GM12878 (cell line): ENCODE results near the gene PCCA. TPM values are rescaled to one million over a fixed set of nuclear protein-coding genes. Genes with fewer than 3 reads are reported as not detected.

Source experiments
- ATAC-seq: fragments of 200-7000 bp; cut with Tn5 transposase; 3 replicates; pipeline ENCODE4 v1.9.1; 2020; ENCODE audit warnings: mild to moderate bottlenecking, moderate library complexity
- BruUV-seq: library from RNA; stranded (reverse); fragments of 400-500 nt; replicated peaks from 2 replicates; lab custom pipeline; 2021; lab: Mats Ljungman, UMichigan
- CTCF ChIA-PET: fragments of 300-600 bp; sonication (Branson Sonifier 250); formaldehyde crosslinking; extraction: SDS; loops from one replicate; lab custom pipeline; 2021; ENCODE audit warnings: inconsistent platforms; lab: Yijun Ruan, JAX
- POLR2A ChIA-PET: fragments of 350-600 bp; formaldehyde crosslinking; extraction: SDS; loops from one replicate; lab custom pipeline; 2021; ENCODE audit warnings: inconsistent platforms; lab: Charles Lee
- RAD21 ChIA-PET: fragments of 300-600 bp; sonication (Branson Sonifier 250); formaldehyde crosslinking; loops from one replicate; lab custom pipeline; 2023; ENCODE audit warnings: antibody characterized with exemption; ENCODE audit not compliant: unreplicated experiment; lab: Charles Lee
- SMC1A ChIA-PET: fragments of 300-600 bp; sonication (Branson Sonifier 250); formaldehyde crosslinking; loops from one replicate; lab custom pipeline; 2023; ENCODE audit not compliant: unreplicated experiment, uncharacterized antibody; lab: Charles Lee
- DNase-seq: peaks from one replicate; pipeline ENCODE4 v3.0.0-alpha.2; 2011; ENCODE audit warnings: low read depth, low spot score
- FAIRE-seq: peaks from 3 replicates; lab custom pipeline; 2011; peaks lifted over from hg19 to GRCh38; lab: Jason Lieb, UNC
- H2AFZ ChIP-seq: 2 replicates; pipeline ENCODE4 v1.6.0; 2011; ENCODE audit warnings: low read depth, low read length, control low read depth; ENCODE audit not compliant: control insufficient read depth
- H3K27ac ChIP-seq: 2 replicates; pipeline ENCODE4 v1.5.1; 2011; ENCODE audit warnings: control low read depth; ENCODE audit not compliant: control insufficient read depth, insufficient read depth
- H3K27me3 ChIP-seq, 2 experiments: replicated peaks in 1 of 2; 2 replicates each; pipeline versions ENCODE4 v1.6.0 to v1.6.1; 2011; ENCODE audit warnings: low read length in 1 of 2; ENCODE audit not compliant: control insufficient read depth in 2 of 2, insufficient read depth in 2 of 2
- H3K36me3 ChIP-seq, 2 experiments: 2 replicates each; pipeline ENCODE4 v1.5.1; 2011; ENCODE audit warnings: low read length in 1 of 2; ENCODE audit not compliant: control insufficient read depth in 2 of 2, insufficient read depth in 2 of 2
- H3K4me1 ChIP-seq: 2 replicates; pipeline ENCODE4 v1.6.1; 2011; ENCODE audit warnings: mild to moderate bottlenecking, low read length, moderate library complexity, mixed read lengths; ENCODE audit not compliant: control insufficient read depth, insufficient read depth
- H3K4me2 ChIP-seq: 2 replicates; pipeline ENCODE4 v1.6.0; 2011; ENCODE audit warnings: control low read depth; ENCODE audit not compliant: control insufficient read depth, insufficient read depth
- H3K4me3 ChIP-seq: fragments of 200-600 bp; sonication (generic); 2 replicates; pipeline ENCODE4 v1.5.1; 2016
- H3K79me2 ChIP-seq: 2 replicates; pipeline ENCODE4 v1.6.0; 2011; ENCODE audit warnings: low read length; ENCODE audit not compliant: control insufficient read depth, insufficient read depth
- H3K9ac ChIP-seq: 2 replicates; pipeline ENCODE4 v1.8.0; 2011; ENCODE audit warnings: low read length, control low read depth, mixed read lengths; ENCODE audit not compliant: control insufficient read depth, insufficient read depth
- H3K9me3 ChIP-seq: replicated peaks from 3 replicates; pipeline ENCODE4 v1.5.1; 2011; ENCODE audit warnings: mild to moderate bottlenecking, low read length; ENCODE audit not compliant: control insufficient read depth, insufficient read depth
- H4K20me1 ChIP-seq: 2 replicates; pipeline ENCODE4 v1.6.0; 2011; ENCODE audit not compliant: control insufficient read depth, insufficient read depth
- CEBPB ChIP-seq, 2 experiments: fragments of 150-350 bp in 1 of 2; IDR thresholded peaks; 2 replicates each; pipeline ENCODE4 v1.6.1; 2012 to 2014; ENCODE audit warnings: low read depth in 2 of 2, low read length in 2 of 2, borderline replicate concordance in 1 of 2, inconsistent platforms in 1 of 2
- CHD2 ChIP-seq: IDR thresholded peaks from 2 replicates; pipeline ENCODE4 v1.6.1; 2011; ENCODE audit warnings: low read depth, low read length, improper control_type of control experiment, borderline replicate concordance
- CHD4 ChIP-seq: fragments of 200-600 bp; sonication (generic); IDR thresholded peaks from 2 replicates; pipeline ENCODE4 v1.6.1; 2016; ENCODE audit warnings: mild to moderate bottlenecking
- GATAD2B ChIP-seq: fragments of 450-650 bp; conservative IDR thresholded peaks from 2 replicates; pipeline ENCODE4 v1.6.1; 2017; ENCODE audit warnings: low read depth, mild to moderate bottlenecking, moderate library complexity
- KAT2A ChIP-seq: conservative IDR thresholded peaks from 2 replicates; pipeline ENCODE4 v1.6.1; 2011; ENCODE audit warnings: low read depth, low read length; ENCODE audit not compliant: control insufficient read depth
- NR2C2 ChIP-seq: IDR thresholded peaks from 2 replicates; pipeline ENCODE4 v1.6.1; 2011; ENCODE audit warnings: borderline replicate concordance, low read depth; ENCODE audit not compliant: control insufficient read depth, insufficient read length
- SMC3 ChIP-seq: IDR thresholded peaks from 2 replicates; pipeline ENCODE4 v1.6.1; 2011; ENCODE audit warnings: low read length, improper control_type of control experiment, borderline replicate concordance
- SP1 ChIP-seq: IDR thresholded peaks from one replicate; pipeline ENCODE4 v1.6.1; 2011; ENCODE audit warnings: low read depth, low read length
- WGBS: methylation state at CpG from one replicate; pipeline ENCODE4 v1.1.6; 2016; ENCODE audit warnings: low lambda C conversion rate; ENCODE audit not compliant: insufficient replicate concordance, insufficient coverage; ENCODE audit errors: missing lambda C conversion rate; 5-methylcytosine and 5-hydroxymethylcytosine counted together
- in situ Hi-C: fragments of 300-500 bp; cut with MboI; formaldehyde crosslinking; loops from 9 replicates; pipeline ENCODE4 v1.14.3; 2018; ENCODE audit warnings: mixed read lengths
- intact Hi-C: fragments of 100-400 bp; cut with micrococcal nuclease; formaldehyde crosslinking; loops from one replicate; pipeline ENCODE4 v1.14.2; 2022; ENCODE audit not compliant: unreplicated experiment
- polyA plus RNA-seq, 11 experiments: library from polyadenylated mRNA; depleted of rRNA in 4 of 11; unstranded in 6 of 11; stranded (reverse) in 5 of 11; fragments of >200 nt; fragmentation: Nextera tagmentation in 4 of 11; fragmentation: Illumina TruSeq in 1 of 11; extraction: Ambion mirVana in 4 of 11; extraction: Trizol in 1 of 11; gene quantifications; 1 replicate in 1 of 11; 2 replicates in 10 of 11; pipeline versions ENCODE4 v1.2.1 to v1.2.3, GENCODE V29; 2011 to 2016; ENCODE audit warnings: inconsistent platforms in 2 of 11, missing spikeins in 2 of 11, low read depth in 1 of 11
- total RNA-seq, 4 experiments: library from RNA; depleted of rRNA in 3 of 4; stranded (reverse); fragments of >200 nt in 3 of 4; fragmentation: Illumina TruSeq in 1 of 4; extraction: Trizol in 1 of 4; gene quantifications; 2 replicates each; pipeline versions ENCODE4 v1.2.1 to v1.2.3, GENCODE V29; 2013 to 2021
- TF ChIP-seq, protein P1 (sequence below): IDR thresholded peaks from 2 replicates; pipeline ENCODE4 v1.6.1; 2011; ENCODE audit warnings: low read depth, mild to moderate bottlenecking, low read length, moderate library complexity, borderline replicate concordance; ENCODE audit errors: extremely low read depth
- TF ChIP-seq, protein P2 (sequence below): IDR thresholded peaks from 2 replicates; pipeline ENCODE4 v1.6.1; 2011; ENCODE audit warnings: borderline replicate concordance, low read depth, mild to moderate bottlenecking, moderate library complexity, mixed read lengths, low read length; ENCODE audit not compliant: insufficient read depth; ENCODE audit errors: extremely low read length
- TF ChIP-seq, protein P3 (sequence below): fragments of 450-650 bp; IDR thresholded peaks from 2 replicates; pipeline ENCODE4 v1.6.1; 2016; ENCODE audit warnings: mild to moderate bottlenecking

The PCCA gene
- total and polyA plus RNA-seq, 10 of the 15 experiments (the other 5 are each of a cell fraction or from before 2014, with no cell fraction given): 5.9 to 18.2 (median 12.4) TPM

DNA sequence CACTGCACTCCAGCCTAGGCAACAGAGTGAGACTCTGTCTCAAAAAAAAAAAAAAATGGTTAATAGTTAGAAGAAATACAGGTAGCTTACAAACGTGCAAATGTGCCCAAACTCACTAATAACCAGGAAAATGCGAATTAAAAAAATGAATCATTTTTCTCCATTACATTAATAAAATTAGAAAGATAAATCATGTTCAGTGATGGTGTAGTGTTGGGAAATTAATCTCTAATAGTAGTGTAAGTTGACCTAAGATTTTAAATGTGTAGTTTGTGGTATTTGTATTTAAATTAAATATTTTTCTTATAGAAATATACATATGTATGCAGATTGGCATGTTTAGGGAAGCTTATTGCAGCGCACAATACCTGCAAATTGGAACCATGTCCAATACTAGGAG is 57.6 kb downstream of the PCCA start:
- H3K27ac ChIP-seq: no peak overlapping the region
- in situ Hi-C loops (no loop called here), intact Hi-C loops (no loop called here)
- FAIRE-seq (no peak), ATAC-seq (no peak), DNase-seq (no peak)
- H4K20me1 ChIP-seq: no peaks in the 10 kb centered on the region
- H2AFZ ChIP-seq: no peak overlapping the region
- no peaks in the 10 kb centered on the region for H3K4me1 ChIP-seq
- no peak overlapping the region for H3K4me2 ChIP-seq
- CTCF ChIA-PET: no interaction called here
- no peak overlapping the region for H3K9ac ChIP-seq
- H3K27me3 ChIP-seq: no peaks in the 10 kb centered on the region
- POLR2A ChIA-PET: interaction anchor here (0.6 kb wide), 1 partner anchor 1521 kb away, joined by 3 read pairs; no protein-coding TSS in a partner anchor
- H3K36me3 ChIP-seq: no peaks in the 10 kb centered on the region; a peak in 1 of 4 replicates
- no peak for TF ChIP-seq SP1
- TF ChIP-seq, protein P1, sequence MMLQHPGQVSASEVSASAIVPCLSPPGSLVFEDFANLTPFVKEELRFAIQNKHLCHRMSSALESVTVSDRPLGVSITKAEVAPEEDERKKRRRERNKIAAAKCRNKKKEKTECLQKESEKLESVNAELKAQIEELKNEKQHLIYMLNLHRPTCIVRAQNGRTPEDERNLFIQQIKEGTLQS: no peak
- RAD21 ChIA-PET: no interaction called here
- 100% methylated on average over 3 of the region's 3 CpGs for WGBS
- SMC1A ChIA-PET: interaction anchor here (0.7 kb wide), 1 partner anchor 38 kb away, joined by 3 read pairs; no protein-coding TSS in a partner anchor
- no peak overlapping the region for H3K4me3 ChIP-seq
- BruUV-seq: no TSS peak
- H3K79me2 ChIP-seq: no peaks in the 10 kb centered on the region
- peaks cover 2% of the 10 kb centered on the region; the same call in 1 of the 3 replicates for H3K9me3 ChIP-seq

DNA sequence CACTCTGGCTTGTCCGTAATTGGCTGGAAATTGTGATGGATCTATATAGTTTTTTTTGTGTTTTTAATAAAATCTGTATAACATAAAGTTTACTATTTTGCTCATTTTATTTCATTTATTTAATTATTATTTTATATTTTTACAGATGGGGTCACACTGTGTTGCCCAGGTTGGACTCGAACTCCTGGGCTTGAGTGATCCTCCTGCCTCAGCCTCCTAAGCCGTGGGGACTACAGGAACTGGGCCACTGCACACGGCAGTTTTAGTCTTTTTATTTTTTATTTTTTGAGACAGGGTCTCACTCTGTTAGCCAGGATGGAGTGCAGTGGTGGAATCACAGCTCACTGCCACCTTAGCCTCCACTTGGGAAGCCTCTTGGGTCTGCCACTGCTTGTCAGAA is 58.9 kb downstream of the PCCA start:
- no peaks in the 10 kb centered on the region for H4K20me1 ChIP-seq
- no peak for ATAC-seq
- no peak overlapping the region for H3K4me3 ChIP-seq
- SMC1A ChIA-PET: interaction anchor here (1.0 kb wide), 1 partner anchor 13 kb away, joined by 3 read pairs; no protein-coding TSS in a partner anchor
- peaks cover 2% of the 10 kb centered on the region; the same call in 1 of the 3 replicates for H3K9me3 ChIP-seq
- H3K27me3 ChIP-seq: no peaks in the 10 kb centered on the region
- no peak for DNase-seq
- TF ChIP-seq GATAD2B (no peak), SMC3 (no peak), CHD2 (no peak), KAT2A (no peak), CHD4 (no peak), CEBPB (IDR thresholded peaks at IDR 0.05; ENCODE audit: borderline replicate concordance in 1 of 2, low read depth in 2 of 2, low read length in 2 of 2) (no peak), NR2C2 (no peak)
- TF ChIP-seq, protein P2, sequence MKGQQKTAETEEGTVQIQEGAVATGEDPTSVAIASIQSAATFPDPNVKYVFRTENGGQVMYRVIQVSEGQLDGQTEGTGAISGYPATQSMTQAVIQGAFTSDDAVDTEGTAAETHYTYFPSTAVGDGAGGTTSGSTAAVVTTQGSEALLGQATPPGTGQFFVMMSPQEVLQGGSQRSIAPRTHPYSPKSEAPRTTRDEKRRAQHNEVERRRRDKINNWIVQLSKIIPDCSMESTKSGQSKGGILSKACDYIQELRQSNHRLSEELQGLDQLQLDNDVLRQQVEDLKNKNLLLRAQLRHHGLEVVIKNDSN: no peak
- TF ChIP-seq, protein P3, sequence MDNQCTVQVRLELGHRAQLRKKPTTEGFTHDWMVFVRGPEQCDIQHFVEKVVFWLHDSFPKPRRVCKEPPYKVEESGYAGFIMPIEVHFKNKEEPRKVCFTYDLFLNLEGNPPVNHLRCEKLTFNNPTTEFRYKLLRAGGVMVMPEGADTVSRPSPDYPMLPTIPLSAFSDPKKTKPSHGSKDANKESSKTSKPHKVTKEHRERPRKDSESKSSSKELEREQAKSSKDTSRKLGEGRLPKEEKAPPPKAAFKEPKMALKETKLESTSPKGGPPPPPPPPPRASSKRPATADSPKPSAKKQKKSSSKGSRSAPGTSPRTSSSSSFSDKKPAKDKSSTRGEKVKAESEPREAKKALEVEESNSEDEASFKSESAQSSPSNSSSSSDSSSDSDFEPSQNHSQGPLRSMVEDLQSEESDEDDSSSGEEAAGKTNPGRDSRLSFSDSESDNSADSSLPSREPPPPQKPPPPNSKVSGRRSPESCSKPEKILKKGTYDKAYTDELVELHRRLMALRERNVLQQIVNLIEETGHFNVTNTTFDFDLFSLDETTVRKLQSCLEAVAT: no peak
- H3K4me2 ChIP-seq: no peak overlapping the region
- intact Hi-C loops (no loop called here), in situ Hi-C loops (no loop called here)
- H3K27ac ChIP-seq: no peak overlapping the region
- H3K36me3 ChIP-seq: no peaks in the 10 kb centered on the region; a peak in 1 of 4 replicates
- FAIRE-seq: no peak
- CTCF ChIA-PET: interaction anchor here (0.8 kb wide), 1 partner anchor 16 kb away, joined by 4 read pairs; no protein-coding TSS in a partner anchor
- no peaks in the 10 kb centered on the region for H3K4me1 ChIP-seq
- H2AFZ ChIP-seq: no peak overlapping the region
- BruUV-seq: no TSS peak
- 94% methylated on average over 4 of the region's 4 CpGs for WGBS
- H3K79me2 ChIP-seq: no peaks in the 10 kb centered on the region
- POLR2A ChIA-PET: no interaction called here
- H3K9ac ChIP-seq: no peak overlapping the region
- RAD21 ChIA-PET: no interaction called here
